Endothelial cell of umbilical vein (primary cell): ENCODE results near the gene FAM219B.

Source experiments
- CTCF ChIP-seq, 2 donors: IDR thresholded peaks; 1 replicate in 1 of 2; 2 replicates in 1 of 2; pipeline ENCODE4 v1.5.1; 2011; ENCODE audit warnings: low read length in 2 of 2, mild to moderate bottlenecking in 2 of 2, moderate library complexity in 2 of 2, control low read depth in 1 of 2, inconsistent platforms in 1 of 2, low read depth in 1 of 2; ENCODE audit not compliant: insufficient read depth in 1 of 2; ENCODE audit errors: extremely low read depth in 1 of 2
- EZH2 ChIP-seq: IDR thresholded peaks from 2 replicates; pipeline ENCODE4 v1.6.1; 2012; ENCODE audit warnings: borderline replicate concordance, low read depth, mild to moderate bottlenecking, moderate library complexity, low read length, inconsistent platforms; ENCODE audit not compliant: severe bottlenecking
- FOS ChIP-seq: IDR thresholded peaks from 2 replicates; pipeline ENCODE4 v1.6.1; 2011; ENCODE audit warnings: mild to moderate bottlenecking, low read length, moderate library complexity, borderline replicate concordance; ENCODE audit not compliant: insufficient read depth
- JUN ChIP-seq: IDR thresholded peaks from 2 replicates; pipeline ENCODE4 v1.6.1; 2011; ENCODE audit warnings: borderline replicate concordance, low read depth; ENCODE audit not compliant: insufficient read length, insufficient read depth
- MAX ChIP-seq: IDR thresholded peaks from 2 replicates; pipeline ENCODE4 v1.6.1; 2011; ENCODE audit not compliant: insufficient read depth, insufficient read length
- MYC ChIP-seq: IDR thresholded peaks from one replicate; pipeline ENCODE4 v1.6.1; 2011; ENCODE audit warnings: mild to moderate bottlenecking, low read depth, low read length
- POLR2A ChIP-seq: IDR thresholded peaks from 2 replicates; pipeline ENCODE4 v1.6.1; 2012; ENCODE audit warnings: low read depth, mild to moderate bottlenecking, control low read depth, low read length

- TF ChIP-seq POLR2A (no peak), MAX (no peak), CTCF (IDR thresholded peaks at IDR 0.05; ENCODE audit: extremely low read depth in 1 of 2, insufficient read depth in 1 of 2, low read depth in 1 of 2, low read length in 2 of 2) (no peak), JUN (no peak), FOS (no peak), EZH2 (no peak), MYC (no peak)
Observed at GRCh38 chr15:74937272-74937589, 30.6 kb upstream of the FAM219B start.
